Sigmoid colon (tissue), 7 donors: ENCODE measurements around the gene CD33. TPM values are rescaled to one million over a fixed set of nuclear protein-coding genes. Genes with fewer than 3 reads are reported as not detected.

ENCODE experiments used
- DNase-seq: peaks from one replicate; pipeline ENCODE4 v3.0.0-alpha.2; 2019
- H3K27ac ChIP-seq, 4 donors: fragments of 200-600 bp; sonication (generic); one replicate each; pipeline ENCODE4 v1.5.1; 2016 to 2019; ENCODE audit warnings: mild to moderate bottlenecking in 1 of 4
- H3K27me3 ChIP-seq, 3 donors: fragments of 200-600 bp; sonication (generic); one replicate each; pipeline ENCODE4 v1.5.1; 2019; ENCODE audit warnings: mild to moderate bottlenecking in 1 of 3
- H3K36me3 ChIP-seq, 4 donors: fragments of 200-600 bp; sonication (generic); one replicate each; pipeline ENCODE4 v1.5.1; 2016 to 2019
- H3K4me1 ChIP-seq, 4 donors: fragments of 200-600 bp; sonication (generic); one replicate each; pipeline ENCODE4 v1.5.1; 2017 to 2019
- H3K4me3 ChIP-seq, 4 donors: fragments of 200-600 bp; sonication (generic); one replicate each; pipeline ENCODE4 v1.5.1; 2017 to 2019; ENCODE audit warnings: mild to moderate bottlenecking in 2 of 4, moderate library complexity in 1 of 4
- H3K9me3 ChIP-seq, 4 donors: fragments of 200-600 bp in 3 of 4; sonication (generic) in 3 of 4; one replicate each; pipeline versions ENCODE4 v1.5.1 to v1.6.1; 2013 to 2019
- EP300 ChIP-seq, 4 donors: sonication (generic); formaldehyde crosslinking; IDR thresholded peaks; one replicate each; pipeline ENCODE4 v1.6.1; 2017; ENCODE audit warnings: antibody characterized with exemption in 4 of 4
- POLR2A ChIP-seq, 2 donors: fragments of 450-650 bp; IDR thresholded peaks; one replicate each; pipeline ENCODE4 v1.6.1; 2016; ENCODE audit warnings: antibody characterized with exemption in 2 of 2, mild to moderate bottlenecking in 2 of 2, moderate library complexity in 2 of 2
- POLR2AphosphoS5 ChIP-seq, 4 donors: sonication (generic); formaldehyde crosslinking; IDR thresholded peaks; one replicate each; pipeline ENCODE4 v1.6.1; 2017; ENCODE audit warnings: antibody characterized with exemption in 4 of 4
- WGBS, 2 donors: extraction: QIAGEN DNeasy Blood & Tissue Kit; methylation state at CpG; one replicate each; pipeline ENCODE4 v1.1.7; 2013; 5-methylcytosine and 5-hydroxymethylcytosine counted together
- intact Hi-C: fragments of 100-400 bp; cut with DNase I; formaldehyde crosslinking; loops from one replicate; pipeline ENCODE4 v1.15.1; 2023
- polyA plus RNA-seq, 3 donors: library from polyadenylated mRNA; stranded (reverse); fragments of 200-250 nt; gene quantifications; one replicate each; pipeline ENCODE4 v1.2.3, GENCODE V29; 2013
- small RNA-seq, 3 donors: library from RNA; depleted of rRNA; stranded (forward); fragments of <200 nt; gene quantifications; one replicate each; pipeline ENCODE3, GENCODE V24; 2016
- total RNA-seq, 4 donors: library from RNA; depleted of rRNA; stranded (reverse); fragments of >200 nt; gene quantifications; one replicate each; pipeline ENCODE4 v1.1.0, GENCODE V29; 2016
- TF ChIP-seq, protein P1 (sequence below), 4 experiments: fragments of 450-650 bp in 3 of 4; fragments of 200-600 bp in 1 of 4; IDR thresholded peaks; one replicate each; pipeline ENCODE4 v1.5.1; 2016 to 2019; ENCODE audit warnings: antibody characterized with exemption in 4 of 4, mild to moderate bottlenecking in 3 of 4, moderate library complexity in 2 of 4
- donor health status: healthy with polysubstance abuse.
- donor health status: Bipolar disorder and iron deficiency.
- donor health status: healthy.

CD33 gene
- total and polyA plus RNA-seq, 7 donors = 2.5 to 8.1 (median 4.2) TPM

DNA sequence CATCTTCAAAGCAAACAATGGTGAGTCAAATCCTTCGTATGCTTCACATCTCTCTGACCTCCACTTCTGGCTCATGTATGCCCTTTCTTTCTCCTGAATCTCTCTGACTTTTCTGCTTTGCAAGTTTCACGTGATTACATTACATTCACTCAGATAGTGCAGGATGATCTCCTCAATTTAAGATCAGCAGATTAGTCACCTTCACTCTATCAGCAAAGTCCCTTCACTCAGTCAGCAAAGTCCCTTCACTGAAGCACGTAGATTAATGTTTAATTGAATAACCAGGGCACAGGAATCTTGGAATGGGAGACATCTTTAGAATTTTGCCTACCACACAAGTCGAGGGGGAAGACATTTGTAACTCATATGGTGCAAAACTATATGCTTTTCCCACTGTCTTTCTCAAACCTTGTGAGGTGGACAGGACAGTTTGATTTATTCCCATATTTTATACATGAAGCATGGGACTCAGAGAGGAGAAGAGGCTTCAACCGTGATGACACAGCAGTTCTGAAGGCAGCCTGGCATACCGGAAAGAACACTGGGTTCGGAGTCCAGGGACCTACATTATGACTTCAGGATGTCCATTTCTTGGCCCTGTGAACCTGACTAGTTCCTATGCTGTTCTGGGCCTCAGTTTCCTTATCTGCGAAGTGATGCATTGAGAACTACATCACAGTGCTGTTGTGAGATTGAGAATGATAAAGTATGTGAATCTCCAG, 49.3 kb downstream of the CD33 start:
- Histone ChIP-seq H3K4me3 (no peak overlapping the region), H3K4me1 (no peaks in the 10 kb centered on the region), H3K27me3 (no peaks in the 10 kb centered on the region), H3K9me3 (no peaks in the 10 kb centered on the region), H3K36me3 (no peaks in the 10 kb centered on the region), H3K27ac (no peak overlapping the region)
- no peak for DNase-seq
- intact Hi-C loops = no loop called here
- TF ChIP-seq POLR2AphosphoS5 (IDR thresholded peaks at IDR 0.05) = no peak
- TF ChIP-seq EP300 (IDR thresholded peaks at IDR 0.05) = no peak
- WGBS, 2 donors = 75 to 83% methylated on average over 8 of the region's 8 CpGs

- DNase-seq = no peak
- Histone ChIP-seq H3K9me3 (no peaks in the 10 kb centered on the region), H3K27ac (no peak overlapping the region), H3K4me3 (no peak overlapping the region), H3K4me1 (no peaks in the 10 kb centered on the region), H3K27me3 (peaks cover 0 to 4% (median 0%) of the 10 kb centered on the region in 3 donors), H3K36me3 (no peaks in the 10 kb centered on the region)
- intact Hi-C loops = no loop called here
- TF ChIP-seq EP300 (IDR thresholded peaks at IDR 0.05) = no peak
- TF ChIP-seq, protein P1, sequence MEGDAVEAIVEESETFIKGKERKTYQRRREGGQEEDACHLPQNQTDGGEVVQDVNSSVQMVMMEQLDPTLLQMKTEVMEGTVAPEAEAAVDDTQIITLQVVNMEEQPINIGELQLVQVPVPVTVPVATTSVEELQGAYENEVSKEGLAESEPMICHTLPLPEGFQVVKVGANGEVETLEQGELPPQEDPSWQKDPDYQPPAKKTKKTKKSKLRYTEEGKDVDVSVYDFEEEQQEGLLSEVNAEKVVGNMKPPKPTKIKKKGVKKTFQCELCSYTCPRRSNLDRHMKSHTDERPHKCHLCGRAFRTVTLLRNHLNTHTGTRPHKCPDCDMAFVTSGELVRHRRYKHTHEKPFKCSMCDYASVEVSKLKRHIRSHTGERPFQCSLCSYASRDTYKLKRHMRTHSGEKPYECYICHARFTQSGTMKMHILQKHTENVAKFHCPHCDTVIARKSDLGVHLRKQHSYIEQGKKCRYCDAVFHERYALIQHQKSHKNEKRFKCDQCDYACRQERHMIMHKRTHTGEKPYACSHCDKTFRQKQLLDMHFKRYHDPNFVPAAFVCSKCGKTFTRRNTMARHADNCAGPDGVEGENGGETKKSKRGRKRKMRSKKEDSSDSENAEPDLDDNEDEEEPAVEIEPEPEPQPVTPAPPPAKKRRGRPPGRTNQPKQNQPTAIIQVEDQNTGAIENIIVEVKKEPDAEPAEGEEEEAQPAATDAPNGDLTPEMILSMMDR (IDR thresholded peaks at IDR 0.05) = no peak
- TF ChIP-seq POLR2AphosphoS5 (IDR thresholded peaks at IDR 0.05) = no peak
- TF ChIP-seq POLR2A (IDR thresholded peaks at IDR 0.05) = no peak
- WGBS, 2 donors = 66 to 70% methylated on average over 3 of the region's 3 CpGs
Observed at GRCh38 chr19:51277112-51277511, 52.2 kb downstream of the CD33 start.

- Histone ChIP-seq H3K9me3 (peaks cover 0 to 2% (median 0%) of the 10 kb centered on the region in 4 donors), H3K4me3 (no peak overlapping the region), H3K27ac (no peak overlapping the region), H3K27me3 (peaks cover 0 to 4% (median 4%) of the 10 kb centered on the region in 3 donors), H3K4me1 (no peaks in the 10 kb centered on the region), H3K36me3 (no peaks in the 10 kb centered on the region)
- 86 to 92% methylated on average over 4 of the region's 4 CpGs for WGBS, 2 donors
- no peak for DNase-seq
- intact Hi-C loops = no loop called here
- TF ChIP-seq POLR2AphosphoS5 (IDR thresholded peaks at IDR 0.05) (no peak), POLR2A (IDR thresholded peaks at IDR 0.05) (no peak), EP300 (IDR thresholded peaks at IDR 0.05) (no peak)
- TF ChIP-seq, protein P1 (IDR thresholded peaks at IDR 0.05) = no peak
Observed at GRCh38 chr19:51282335-51282734, 57.5 kb downstream of the CD33 start.

GRCh38 chr19:51285682-51286081, 60.8 kb downstream of the CD33 start:
- peaks cover 0 to 2% (median 0%) of the 10 kb centered on the region in 4 donors for H3K9me3 ChIP-seq
- H3K4me1 ChIP-seq = no peaks in the 10 kb centered on the region
- intact Hi-C loops = no loop called here
- TF ChIP-seq, protein P1 (IDR thresholded peaks at IDR 0.05) = no peak
- no peak for TF ChIP-seq POLR2A (IDR thresholded peaks at IDR 0.05)
- TF ChIP-seq EP300 (IDR thresholded peaks at IDR 0.05) = no peak
- no peak for TF ChIP-seq POLR2AphosphoS5 (IDR thresholded peaks at IDR 0.05)
- 64 to 88% methylated on average over 3 of the region's 3 CpGs for WGBS, 2 donors
- H3K36me3 ChIP-seq = no peaks in the 10 kb centered on the region
- peaks cover 0 to 4% (median 0%) of the 10 kb centered on the region in 3 donors for H3K27me3 ChIP-seq
- no peak overlapping the region for H3K27ac ChIP-seq
- DNase-seq = no peak
- H3K4me3 ChIP-seq = no peak overlapping the region

Small RNAs within 50 kb of the gene (small RNA-seq; reads per million reads assigned to genes)
- gene MIR8074 = 0 reads per million in 3 donors

Other genes with a start within 250 kb of the CD33 start
- gene KLK7, start 241.2 kb upstream of the CD33 start, total RNA-seq = not detected
- gene KLK7, start 241.2 kb upstream of the CD33 start, polyA plus RNA-seq = not detected
- gene KLK8, start 223.5 kb upstream of the CD33 start, total RNA-seq = not detected
- gene KLK8, start 223.5 kb upstream of the CD33 start, polyA plus RNA-seq = not detected
- gene KLK10, start 205.4 kb upstream of the CD33 start, total RNA-seq = 1 to 10 TPM in 1 of 4 donors, under 1 TPM in 1, not detected in 2; 0.82 to 2.5 TPM
- gene KLK10, start 205.4 kb upstream of the CD33 start, polyA plus RNA-seq = under 1 TPM; 0.60 to 0.69 (median 0.67) TPM
- gene KLK11, start 198.5 kb upstream of the CD33 start, total RNA-seq = under 1 TPM in 1 of 4 donors, not detected in 3; 0.71 TPM
- gene KLK11, start 198.5 kb upstream of the CD33 start, polyA plus RNA-seq = under 1 TPM in 1 of 3 donors, not detected in 2; 0.76 TPM
- not detected for gene KLK12, start 190.1 kb upstream of the CD33 start, total RNA-seq
- gene KLK12, start 190.1 kb upstream of the CD33 start, polyA plus RNA-seq = 1 to 10 TPM in 1 of 3 donors, not detected in 2; 2.6 TPM
- not detected for gene KLK13, start 160.0 kb upstream of the CD33 start, total RNA-seq
- under 1 TPM in 2 of 3 donors, not detected in 1; 0.58 to 0.60 TPM for gene KLK13, start 160.0 kb upstream of the CD33 start, polyA plus RNA-seq
- not detected for gene KLK14, start 142.2 kb upstream of the CD33 start, total RNA-seq
- under 1 TPM in 1 of 3 donors, not detected in 2; 0.51 TPM for gene KLK14, start 142.2 kb upstream of the CD33 start, polyA plus RNA-seq
- gene CTU1, start 116.7 kb upstream of the CD33 start, total RNA-seq = 1 to 10 TPM; 5.7 to 9.0 (median 7.3) TPM
- 1 to 10 TPM in 1 of 3 donors, under 1 TPM in 2; 0.60 to 2.4 (median 0.92) TPM for gene CTU1, start 116.7 kb upstream of the CD33 start, polyA plus RNA-seq
- 1 to 10 TPM; 2.5 to 9.5 (median 7.0) TPM for gene SIGLEC9, start 100.2 kb upstream of the CD33 start, total RNA-seq
- 1 to 10 TPM; 2.4 to 8.8 (median 2.9) TPM for gene SIGLEC9, start 100.2 kb upstream of the CD33 start, polyA plus RNA-seq
- 1 to 10 TPM; 1.1 to 3.0 (median 1.9) TPM for gene SIGLEC7, start 82.8 kb upstream of the CD33 start, total RNA-seq
- 1 to 10 TPM; 1.8 to 8.3 (median 3.1) TPM for gene SIGLEC7, start 82.8 kb upstream of the CD33 start, polyA plus RNA-seq
- gene SIGLECL1, start 26.0 kb downstream of the CD33 start, total RNA-seq = not detected
- gene SIGLECL1, start 26.0 kb downstream of the CD33 start, polyA plus RNA-seq = not detected
- 1 to 10 TPM in 1 of 4 donors, not detected in 3; 1.4 TPM for gene IGLON5, start 86.6 kb downstream of the CD33 start, total RNA-seq
- gene IGLON5, start 86.6 kb downstream of the CD33 start, polyA plus RNA-seq = under 1 TPM in 1 of 3 donors, not detected in 2; 0.26 TPM
- 1 to 10 TPM in 1 of 4 donors, under 1 TPM in 3; 0.55 to 2.1 (median 0.70) TPM for gene VSIG10L, start 117.1 kb downstream of the CD33 start, total RNA-seq
- 1 to 10 TPM; 1.2 to 1.9 (median 1.4) TPM for gene VSIG10L, start 117.1 kb downstream of the CD33 start, polyA plus RNA-seq
- 100 to 1,000 TPM in 2 of 4 donors, 10 to 100 TPM in 2; 59.5 to 158 (median 88.3) TPM for gene ETFB, start 141.3 kb downstream of the CD33 start, total RNA-seq
- 100 to 1,000 TPM; 170 to 361 (median 210) TPM for gene ETFB, start 141.3 kb downstream of the CD33 start, polyA plus RNA-seq
- gene CLDND2, start 143.9 kb downstream of the CD33 start, total RNA-seq = not detected
- 1 to 10 TPM in 1 of 3 donors, under 1 TPM in 1, not detected in 1; 0.35 to 3.6 TPM for gene CLDND2, start 143.9 kb downstream of the CD33 start, polyA plus RNA-seq
- 1 to 10 TPM in 2 of 4 donors, not detected in 2; 1.2 to 3.0 TPM for gene NKG7, start 147.6 kb downstream of the CD33 start, total RNA-seq
- gene NKG7, start 147.6 kb downstream of the CD33 start, polyA plus RNA-seq = 10 to 100 TPM in 1 of 3 donors, 1 to 10 TPM in 1, not detected in 1; 3.2 to 14.5 TPM
- not detected for gene LIM2, start 162.9 kb downstream of the CD33 start, total RNA-seq
- gene LIM2, start 162.9 kb downstream of the CD33 start, polyA plus RNA-seq = not detected
- gene C19orf84, start 165.5 kb downstream of the CD33 start, total RNA-seq = not detected
- gene C19orf84, start 165.5 kb downstream of the CD33 start, polyA plus RNA-seq = under 1 TPM in 1 of 3 donors, not detected in 2; 0.10 TPM
- gene SIGLEC10, start 192.6 kb downstream of the CD33 start, total RNA-seq = 10 to 100 TPM in 1 of 4 donors, 1 to 10 TPM in 2, under 1 TPM in 1; 0.83 to 13.8 (median 2.5) TPM
- gene SIGLEC10, start 192.6 kb downstream of the CD33 start, polyA plus RNA-seq = 10 to 100 TPM in 2 of 3 donors, 1 to 10 TPM in 1; 1.8 to 14.4 (median 11.8) TPM
- gene SIGLEC8, start 233.4 kb downstream of the CD33 start, total RNA-seq = under 1 TPM in 1 of 4 donors, not detected in 3; 0.36 TPM
- 1 to 10 TPM in 2 of 3 donors, under 1 TPM in 1; 0.60 to 4.9 (median 1.9) TPM for gene SIGLEC8, start 233.4 kb downstream of the CD33 start, polyA plus RNA-seq